Measurements from ENCODE around the gene BHLHA9.

BHLHA9 gene

GRCh38 chr17:1313270-1314005 is 43.2 kb downstream of the BHLHA9 start:
- no peaks in the 10 kb centered on the region for H3K79me2 ChIP-seq (ENCODE audit: low read length)
- no peaks in the 10 kb centered on the region for H3K4me1 ChIP-seq (ENCODE audit: low read length)
- H3K27ac ChIP-seq (ENCODE audit: low read length), result no peak overlapping the region
- no peak overlapping the region for H2AFZ ChIP-seq (ENCODE audit: low read depth, low read length)
- no peaks in the 10 kb centered on the region for H4K20me1 ChIP-seq (ENCODE audit: insufficient read depth, low read length)
- H3K4me3 ChIP-seq (ENCODE audit: low read length), result no peak overlapping the region
- no peaks in the 10 kb centered on the region for H3K36me3 ChIP-seq (replicated peaks; ENCODE audit: low read depth, low read length)
- no peak for TF ChIP-seq CTCF (IDR thresholded peaks at IDR 0.05; ENCODE audit: low read depth, low read length)
- no peak for TF ChIP-seq EZH2phosphoT487 (IDR thresholded peaks at IDR 0.05; ENCODE audit: low read depth)
- no peaks in the 10 kb centered on the region for H3K27me3 ChIP-seq (ENCODE audit: low read depth, low read length)
- no peak overlapping the region for H3K9ac ChIP-seq (ENCODE audit: low read length)
- no peak overlapping the region for H3K4me2 ChIP-seq (ENCODE audit: low read length)
- no peaks in the 10 kb centered on the region for H3K9me3 ChIP-seq (ENCODE audit: insufficient read depth, low read length)

DNA sequence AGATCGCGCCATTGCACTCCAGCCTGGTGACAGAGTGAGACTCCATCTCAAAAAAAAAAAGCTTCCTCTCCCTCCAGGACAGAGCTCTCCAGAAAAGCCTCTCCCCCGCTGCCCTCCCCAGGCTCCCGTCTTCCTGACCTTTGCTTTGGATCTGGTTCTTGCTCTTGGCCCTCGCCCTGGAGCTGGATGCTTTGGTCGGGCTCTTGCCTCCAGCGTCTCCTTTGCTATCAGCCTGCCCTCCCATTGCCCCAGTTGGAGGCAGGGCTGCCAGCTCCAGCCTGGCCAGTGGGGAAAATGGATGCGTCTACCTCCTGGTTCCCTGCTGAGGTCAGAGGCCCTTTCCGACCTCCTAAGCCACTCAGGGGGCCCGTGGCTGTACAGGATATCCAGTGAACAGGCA is 45.2 kb downstream of the BHLHA9 start:
- TF ChIP-seq CTCF (IDR thresholded peaks at IDR 0.05; ENCODE audit: low read depth, low read length), result no peak
- TF ChIP-seq EZH2phosphoT487 (IDR thresholded peaks at IDR 0.05; ENCODE audit: low read depth), result no peak
- H3K27me3 ChIP-seq (ENCODE audit: low read depth, low read length), result no peaks in the 10 kb centered on the region
- no peaks in the 10 kb centered on the region for H3K9me3 ChIP-seq (ENCODE audit: insufficient read depth, low read length)

GRCh38 chr17:1315891-1316403 is 45.7 kb downstream of the BHLHA9 start:
- Histone ChIP-seq H3K27me3 (ENCODE audit: low read depth, low read length) (no peaks in the 10 kb centered on the region), H2AFZ (ENCODE audit: low read depth, low read length) (no peak overlapping the region), H3K4me2 (ENCODE audit: low read length) (no peak overlapping the region), H4K20me1 (ENCODE audit: insufficient read depth, low read length) (no peaks in the 10 kb centered on the region), H3K4me3 (ENCODE audit: low read length) (no peak overlapping the region), H3K79me2 (ENCODE audit: low read length) (no peaks in the 10 kb centered on the region), H3K36me3 (replicated peaks; ENCODE audit: low read depth, low read length) (no peaks in the 10 kb centered on the region), H3K4me1 (ENCODE audit: low read length) (no peaks in the 10 kb centered on the region), H3K27ac (ENCODE audit: low read length) (no peak overlapping the region), H3K9me3 (ENCODE audit: insufficient read depth, low read length) (no peaks in the 10 kb centered on the region), H3K9ac (ENCODE audit: low read length) (no peak overlapping the region)
- no peak for TF ChIP-seq CTCF (IDR thresholded peaks at IDR 0.05; ENCODE audit: low read depth, low read length)
- TF ChIP-seq EZH2phosphoT487 (IDR thresholded peaks at IDR 0.05; ENCODE audit: low read depth), result no peak

More for the DNA sequence above, 45.2 kb downstream of the BHLHA9 start:
- Histone ChIP-seq H3K9ac (ENCODE audit: low read length) (no peak overlapping the region), H2AFZ (ENCODE audit: low read depth, low read length) (no peak overlapping the region), H4K20me1 (ENCODE audit: insufficient read depth, low read length) (no peaks in the 10 kb centered on the region), H3K4me2 (ENCODE audit: low read length) (no peak overlapping the region), H3K27ac (ENCODE audit: low read length) (no peak overlapping the region), H3K79me2 (ENCODE audit: low read length) (no peaks in the 10 kb centered on the region), H3K4me3 (ENCODE audit: low read length) (no peak overlapping the region), H3K4me1 (ENCODE audit: low read length) (no peaks in the 10 kb centered on the region), H3K36me3 (replicated peaks; ENCODE audit: low read depth, low read length) (no peaks in the 10 kb centered on the region)
